Lower leg skin (tissue), 3 donors: ENCODE measurements around the gene EGFL7.

Source experiments
- POLR2A ChIP-seq, 2 donors: fragments of 450-650 bp; IDR thresholded peaks; one replicate each; pipeline ENCODE4 v1.6.1; 2016 to 2017; ENCODE audit warnings: antibody characterized with exemption in 2 of 2, mild to moderate bottlenecking in 1 of 2, moderate library complexity in 1 of 2
- TF ChIP-seq, protein P1 (sequence below), 3 donors: fragments of 450-650 bp; IDR thresholded peaks; one replicate each; pipeline ENCODE4 v1.5.1; 2016; ENCODE audit warnings: antibody characterized with exemption in 3 of 3, mild to moderate bottlenecking in 3 of 3, moderate library complexity in 2 of 3

DNA sequence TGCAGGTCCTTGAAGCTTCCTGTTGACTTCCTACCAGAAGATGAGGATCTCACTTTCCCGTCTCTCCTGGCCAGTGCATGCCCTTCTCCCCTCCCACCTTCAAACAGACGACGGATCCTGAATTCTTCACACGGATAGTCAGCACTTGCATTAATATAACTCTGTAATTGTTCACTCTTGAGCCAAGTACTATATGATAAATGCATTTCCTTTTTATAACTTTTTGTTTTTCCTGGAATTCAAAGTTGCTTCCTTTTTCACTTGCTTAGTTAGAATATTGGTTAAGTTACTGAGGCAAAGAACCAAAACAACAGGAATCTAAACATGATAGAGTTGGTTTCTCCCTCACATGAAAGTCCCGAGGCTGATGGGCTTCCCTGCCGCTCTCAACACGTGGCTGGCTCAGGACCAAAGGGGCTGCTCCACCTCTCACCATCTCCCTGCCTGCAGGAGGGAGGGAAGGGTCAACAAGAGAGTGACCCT is 20.2 kb upstream of the EGFL7 start:
- TF ChIP-seq, protein P1, sequence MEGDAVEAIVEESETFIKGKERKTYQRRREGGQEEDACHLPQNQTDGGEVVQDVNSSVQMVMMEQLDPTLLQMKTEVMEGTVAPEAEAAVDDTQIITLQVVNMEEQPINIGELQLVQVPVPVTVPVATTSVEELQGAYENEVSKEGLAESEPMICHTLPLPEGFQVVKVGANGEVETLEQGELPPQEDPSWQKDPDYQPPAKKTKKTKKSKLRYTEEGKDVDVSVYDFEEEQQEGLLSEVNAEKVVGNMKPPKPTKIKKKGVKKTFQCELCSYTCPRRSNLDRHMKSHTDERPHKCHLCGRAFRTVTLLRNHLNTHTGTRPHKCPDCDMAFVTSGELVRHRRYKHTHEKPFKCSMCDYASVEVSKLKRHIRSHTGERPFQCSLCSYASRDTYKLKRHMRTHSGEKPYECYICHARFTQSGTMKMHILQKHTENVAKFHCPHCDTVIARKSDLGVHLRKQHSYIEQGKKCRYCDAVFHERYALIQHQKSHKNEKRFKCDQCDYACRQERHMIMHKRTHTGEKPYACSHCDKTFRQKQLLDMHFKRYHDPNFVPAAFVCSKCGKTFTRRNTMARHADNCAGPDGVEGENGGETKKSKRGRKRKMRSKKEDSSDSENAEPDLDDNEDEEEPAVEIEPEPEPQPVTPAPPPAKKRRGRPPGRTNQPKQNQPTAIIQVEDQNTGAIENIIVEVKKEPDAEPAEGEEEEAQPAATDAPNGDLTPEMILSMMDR (IDR thresholded peaks at IDR 0.05), result no peak
- no peak for TF ChIP-seq POLR2A (IDR thresholded peaks at IDR 0.05)
